ENCODE results near the gene C17orf58. TPM values are rescaled to one million over a fixed set of nuclear protein-coding genes. Genes with fewer than 3 reads are reported as not detected.
A peak's percentile ranks its signal among the peaks of the same experiment; 100 is the strongest.
"Not testable (repeated sequence)": the region's sequence is repeated elsewhere in the genome, so short reads cannot be mapped to it uniquely, and the experiment has no call there.

C17orf58 gene
- total RNA-seq = 10 to 100 TPM in 1 of 4 donors, 1 to 10 TPM in 3; 1.4 to 12.5 (median 5.1) TPM
- 10 to 100 TPM in 2 of 3 donors, 1 to 10 TPM in 1; 8.3 to 24.7 (median 22.2) TPM for polyA plus RNA-seq

GRCh38 chr17:67996301-67997171, at the start of gene C17orf58:
C17orf58 (minus strand) TSS chr17:67996469; CDS start chr17:67996198, 271 bp downstream.
- 29 to 31% methylated on average over 25 of the region's 25 CpGs for WGBS, 2 donors
- Histone ChIP-seq H3K4me3 (peak within 1 kb of the TSS; percentile 37 to 68 (median 60)), H3K27ac (peak within 1 kb of the TSS; percentile 58 to 96 (median 96)), H3K4me1 (peaks cover 0 to 33% (median 23%) of the 10 kb centered on the region in 4 donors)
- not testable (repeated sequence) for H3K9me3 ChIP-seq, H3K27me3 ChIP-seq, H3K36me3 ChIP-seq, DNase-seq
- intact Hi-C loops (cut with DNase I) = loop anchor here (10.0 kb wide), 1 partner anchor 1328 kb away; the partner anchor contains the start of gene ABCA5

- 13 to 19% methylated on average over 11 of the region's 11 CpGs for WGBS, 2 donors
- H3K4me3 ChIP-seq = peak overlapping the region; percentile 79 to 95 (median 82)
- no peaks in the 10 kb centered on the region for H3K9me3 ChIP-seq
- no peak for DNase-seq
- TF ChIP-seq POLR2A (IDR thresholded peaks at IDR 0.05) (no peak), POLR2AphosphoS5 (IDR thresholded peaks at IDR 0.05) (no peak), CTCF (IDR thresholded peaks at IDR 0.05) (no peak), EP300 (IDR thresholded peaks at IDR 0.05) (no peak)
- intact Hi-C loops (cut with DNase I) = loop anchor here (5.0 kb wide), 2 partner anchors 44 to 476 kb away; partner anchors contain the start of gene PRKAR1A
- H3K27ac ChIP-seq = peak overlapping the region; percentile 75 to 88 (median 80)
- no peaks in the 10 kb centered on the region for H3K27me3 ChIP-seq
- peaks cover 0 to 28% (median 11%) of the 10 kb centered on the region in 4 donors for H3K4me1 ChIP-seq
- H3K36me3 ChIP-seq = peaks cover 7 to 40% (median 20%) of the 10 kb centered on the region in 4 donors
Observed at GRCh38 chr17:68036304-68037147, 40.3 kb upstream of the C17orf58 start.

- peak within 1 kb of the TSS; percentile 75 to 88 (median 80) for H3K27ac ChIP-seq
- no peaks in the 10 kb centered on the region for H3K9me3 ChIP-seq
- peak; percentile 30 to 46 for TF ChIP-seq POLR2A (IDR thresholded peaks at IDR 0.05)
- TF ChIP-seq POLR2AphosphoS5 (IDR thresholded peaks at IDR 0.05) = peak; percentile 65 to 92 (median 82)
- no peak for TF ChIP-seq EP300 (IDR thresholded peaks at IDR 0.05)
- TF ChIP-seq CTCF (IDR thresholded peaks at IDR 0.05) = no peak
- H3K4me3 ChIP-seq = peak within 1 kb of the TSS; percentile 79 to 95 (median 82)
- no peaks in the 10 kb centered on the region for H3K27me3 ChIP-seq
- peaks cover 0 to 28% (median 11%) of the 10 kb centered on the region in 4 donors for H3K4me1 ChIP-seq
- intact Hi-C loops (cut with DNase I) = loop anchor here (2.0 to 5.0 kb wide), 4 partner anchors 15 to 477 kb away; partner anchors contain the start of gene PRKAR1A
- DNase-seq = peak; percentile 97
- WGBS, 2 donors = 0% methylated on average over 70 of the region's 72 CpGs
- peaks cover 4 to 31% (median 15%) of the 10 kb centered on the region in 4 donors for H3K36me3 ChIP-seq
Observed at GRCh38 chr17:68035523-68036303, 39.4 kb upstream of the C17orf58 start, which contains the start of gene KPNA2. KPNA2 (plus strand) TSS chr17:68035735; CDS start chr17:68037133, 1,398 bp downstream.

- no peaks in the 10 kb centered on the region for H3K9me3 ChIP-seq
- peak overlapping the region in 3 of 4 donors; percentile 26 to 57 (median 50) for H3K27ac ChIP-seq
- peaks cover 0 to 28% (median 11%) of the 10 kb centered on the region in 4 donors for H3K4me1 ChIP-seq
- intact Hi-C loops (cut with DNase I) = loop anchor here (2.0 to 5.0 kb wide), 4 partner anchors 14 to 477 kb away; partner anchors contain the start of gene PRKAR1A
- WGBS, 2 donors = 2 to 3% methylated on average over 22 to 24 of the region's 27 CpGs
- no peak for TF ChIP-seq CTCF (IDR thresholded peaks at IDR 0.05)
- TF ChIP-seq POLR2A (IDR thresholded peaks at IDR 0.05) = no peak
- no peak for TF ChIP-seq EP300 (IDR thresholded peaks at IDR 0.05)
- TF ChIP-seq POLR2AphosphoS5 (IDR thresholded peaks at IDR 0.05) = no peak
- H3K36me3 ChIP-seq = peaks cover 4 to 26% (median 12%) of the 10 kb centered on the region in 4 donors
- peak; percentile 96 for DNase-seq
- H3K4me3 ChIP-seq = peak overlapping the region; percentile 12 to 41 (median 30)
- H3K27me3 ChIP-seq = no peaks in the 10 kb centered on the region
Observed at GRCh38 chr17:68035131-68035522, 38.9 kb upstream of the C17orf58 start.

Data from sigmoid colon (tissue), 7 donors.